A549 (cell line): Measurements from ENCODE around the gene CYP24A1. TPM values are rescaled to one million over a fixed set of nuclear protein-coding genes. Genes with fewer than 3 reads are reported as not detected.

ENCODE experiments used
- ATAC-seq, 2 experiments: fragments of 200-7000 bp in 1 of 2; fragments of >200 bp in 1 of 2; cut with Nextera tagmentation in 1 of 2; cut with Tn5 transposase in 1 of 2; 3 replicates each; pipeline versions ENCODE4 v1.8.0 to v1.9.1; 2018 to 2020; ENCODE audit warnings: mild to moderate bottlenecking in 1 of 2, moderate library complexity in 1 of 2
- CTCF ChIA-PET: fragments of 300-600 bp; sonication (Branson Sonifier 250); formaldehyde crosslinking; extraction: SDS; loops from one replicate; lab custom pipeline; 2021; ENCODE audit warnings: antibody characterized with exemption, inconsistent platforms; lab: Yijun Ruan, JAX
- POLR2A ChIA-PET: fragments of 350-600 bp; formaldehyde crosslinking; extraction: SDS; loops from one replicate; lab custom pipeline; 2021; ENCODE audit warnings: antibody characterized with exemption, inconsistent platforms; lab: Yijun Ruan, JAX
- DNase-seq, 2 experiments: peaks; one replicate each; pipeline versions ENCODE4 v3.0.0 to v3.0.0-alpha.2; 2011 to 2016; ENCODE audit warnings: low read depth in 1 of 2, low spot score in 1 of 2
- FAIRE-seq: peaks from 2 replicates; lab custom pipeline; 2011; peaks lifted over from hg19 to GRCh38; lab: Jason Lieb, UNC
- H3K27ac ChIP-seq, 2 experiments: fragments of >200 bp; sonication (Bioruptor Twin); formaldehyde crosslinking; 3 replicates each; pipeline ENCODE4 v1.5.1; 2016 to 2017
- H3K4me1 ChIP-seq: fragments of >200 bp; sonication (Bioruptor Twin); formaldehyde crosslinking; 3 replicates; pipeline ENCODE4 v1.6.1; 2016
- H3K4me2 ChIP-seq: fragments of >200 bp; sonication (Bioruptor Twin); formaldehyde crosslinking; 3 replicates; pipeline ENCODE4 v1.6.1; 2016
- H3K4me3 ChIP-seq: fragments of >200 bp; sonication (Bioruptor Twin); formaldehyde crosslinking; 3 replicates; pipeline ENCODE4 v1.5.1; 2016
- H3K9me3 ChIP-seq: fragments of >200 bp; sonication (Bioruptor Twin); formaldehyde crosslinking; 3 replicates; pipeline ENCODE4 v1.6.1; 2016
- ATOH8 ChIP-seq: fragments of 250-450 bp; sonication (Bioruptor Pico); IDR thresholded peaks from 2 replicates; pipeline ENCODE4 v1.5.0; 2020; ENCODE audit warnings: low read depth, mild to moderate bottlenecking, moderate library complexity
- CBX2 ChIP-seq: fragments of 200-600 bp; sonication (generic); IDR thresholded peaks from 2 replicates; pipeline ENCODE4 v1.6.1; 2016; ENCODE audit warnings: low read depth, mild to moderate bottlenecking, borderline replicate concordance
- CEBPB ChIP-seq, 2 experiments: fragments of >200 bp in 1 of 2; sonication (Bioruptor Twin) in 1 of 2; formaldehyde crosslinking in 1 of 2; IDR thresholded peaks; 2 replicates each; pipeline ENCODE4 v1.6.1; 2012 to 2016
- EHMT2 ChIP-seq: fragments of 200-600 bp; sonication (generic); IDR thresholded peaks from 2 replicates; pipeline ENCODE4 v1.6.1; 2016; ENCODE audit warnings: antibody characterized with exemption, low read depth, mild to moderate bottlenecking, moderate library complexity
- FOSL2 ChIP-seq, 2 experiments: fragments of 450-650 bp in 1 of 2; fragments of >200 bp in 1 of 2; sonication (Bioruptor Twin) in 1 of 2; formaldehyde crosslinking; IDR thresholded peaks; 2 replicates each; pipeline versions ENCODE4 v1.5.0 to v1.6.1; 2016 to 2020; ENCODE audit warnings: mild to moderate bottlenecking in 1 of 2, moderate library complexity in 1 of 2
- GATA3 ChIP-seq: IDR thresholded peaks from 2 replicates; pipeline ENCODE4 v1.6.1; 2012; ENCODE audit warnings: borderline replicate concordance
- HEYL ChIP-seq: fragments of 250-450 bp; sonication (Bioruptor Pico); IDR thresholded peaks from 2 replicates; pipeline ENCODE4 v1.8.0; 2021; ENCODE audit warnings: mild to moderate bottlenecking, moderate library complexity
- HOXA7 ChIP-seq: fragments of 250-450 bp; sonication (Bioruptor Pico); IDR thresholded peaks from 2 replicates; pipeline ENCODE4 v1.5.0; 2020; ENCODE audit warnings: mild to moderate bottlenecking, moderate library complexity
- HOXB5 ChIP-seq: fragments of 250-450 bp; sonication (Bioruptor Pico); IDR thresholded peaks from 2 replicates; pipeline ENCODE4 v1.5.0; 2020; ENCODE audit warnings: mild to moderate bottlenecking, moderate library complexity
- JUN ChIP-seq, 2 experiments: fragments of >200 bp; sonication (Bioruptor Twin); formaldehyde crosslinking; IDR thresholded peaks; 2 replicates in 1 of 2; 3 replicates in 1 of 2; pipeline ENCODE4 v1.6.1; 2016 to 2017
- KDM1A ChIP-seq: fragments of 200-600 bp; sonication (generic); IDR thresholded peaks from 2 replicates; pipeline ENCODE4 v1.6.1; 2016; ENCODE audit warnings: low read depth, mild to moderate bottlenecking
- MAX ChIP-seq: IDR thresholded peaks from 2 replicates; pipeline ENCODE4 v1.6.1; 2012
- MYC ChIP-seq: IDR thresholded peaks from 2 replicates; pipeline ENCODE4 v1.6.1; 2012; ENCODE audit warnings: mild to moderate bottlenecking, inconsistent platforms, low read length, improper control_type of control experiment, borderline replicate concordance
- NFE2L2 ChIP-seq: fragments of 150-350 bp; conservative IDR thresholded peaks from 2 replicates; pipeline ENCODE4 v1.6.1; 2014; ENCODE audit warnings: low read length
- NPAS2 ChIP-seq: fragments of 250-450 bp; sonication (Bioruptor Pico); IDR thresholded peaks from 2 replicates; pipeline ENCODE4 v1.8.0; 2022; ENCODE audit warnings: mild to moderate bottlenecking, moderate library complexity, borderline replicate concordance
- PHF8 ChIP-seq: fragments of 200-600 bp; sonication (generic); IDR thresholded peaks from 2 replicates; pipeline ENCODE4 v1.6.1; 2016; ENCODE audit warnings: low read depth, mild to moderate bottlenecking, antibody characterized with exemption, moderate library complexity, borderline replicate concordance
- POLR2A ChIP-seq: IDR thresholded peaks from 2 replicates; pipeline ENCODE4 v1.6.1; 2012; ENCODE audit warnings: mild to moderate bottlenecking, low read length
- RAD21 ChIP-seq, 2 experiments: fragments of >200 bp in 1 of 2; sonication (Bioruptor Twin) in 1 of 2; formaldehyde crosslinking in 1 of 2; IDR thresholded peaks in 1 of 2; conservative IDR thresholded peaks in 1 of 2; 2 replicates in 1 of 2; 3 replicates in 1 of 2; pipeline ENCODE4 v1.6.1; 2012 to 2018; ENCODE audit warnings: inconsistent platforms in 1 of 2
- REST ChIP-seq: fragments of 200-600 bp; sonication (generic); IDR thresholded peaks from 2 replicates; pipeline ENCODE4 v1.6.1; 2016; ENCODE audit warnings: antibody characterized with exemption, mild to moderate bottlenecking, moderate library complexity
- RFX5 ChIP-seq: fragments of 450-650 bp; IDR thresholded peaks from 2 replicates; pipeline ENCODE4 v1.7.1; 2014; ENCODE audit warnings: antibody characterized with exemption, mild to moderate bottlenecking, moderate library complexity
- ZFP36 ChIP-seq: fragments of 450-650 bp; IDR thresholded peaks from 2 replicates; pipeline ENCODE4 v1.6.1; 2014; ENCODE audit warnings: borderline replicate concordance; ENCODE audit not compliant: partially characterized antibody
- WGBS: methylation state at CpG from one replicate; pipeline ENCODE4 v1.1.6; 2017; ENCODE audit errors: missing lambda C conversion rate; 5-methylcytosine and 5-hydroxymethylcytosine counted together
- polyA plus RNA-seq, 4 experiments: library from polyadenylated mRNA; depleted of rRNA in 3 of 4; stranded (reverse); fragments of >200 nt; fragmentation: RNase III in 1 of 4; extraction: RNeasy Plus Mini Kit Qiagen cat#74134 plus additional on column Dnase treatment in 1 of 4; gene quantifications; 2 replicates in 3 of 4; 3 replicates in 1 of 4; pipeline ENCODE4 v1.2.3, GENCODE V29; 2011 to 2017

The CYP24A1 gene
- polyA plus RNA-seq, 2 of the 4 experiments (the other 2 are of a cell fraction), result 722 to 1,617 TPM

- no peak for TF ChIP-seq ZFP36
- TF ChIP-seq GATA3, result no peak; the same call in 1 of the 2 replicates
- no peak for TF ChIP-seq CBX2
- peak; percentile 76 for TF ChIP-seq MAX
- TF ChIP-seq NFE2L2, result no peak
- TF ChIP-seq CEBPB (IDR thresholded peaks at IDR 0.05), result peak; percentile 17 to 79; a peak in 2 of 4 replicates
- TF ChIP-seq HOXB5, result 0 out of 2 replicates have a peak, but pooled peaks have one; percentile 27
- TF ChIP-seq JUN (IDR thresholded peaks at IDR 0.05), result peak in 1 of 2 experiments; percentile 36; a peak in 1 of 5 replicates
- TF ChIP-seq HOXA7 (CRISPR knock-in tag), result no peak
- TF ChIP-seq MYC, result 0 out of 2 replicates have a peak, but pooled peaks have one; percentile 7
- no peak for TF ChIP-seq REST
- TF ChIP-seq ATOH8 (CRISPR knock-in tag), result no peak
- peak; percentile 97 to 98 for TF ChIP-seq RAD21 (conservative IDR thresholded peaks at IDR 0.05 in 1 of 2, IDR thresholded peaks at IDR 0.05 in 1 of 2)
- no peak for TF ChIP-seq RFX5
- TF ChIP-seq NPAS2 (CRISPR knock-in tag), result no peak
These were observed 24.1 kb upstream of the CYP24A1 start (continued) for GRCh38 chr20:54197621-54198604.

- H3K4me1 ChIP-seq, result peaks cover 44% of the 10 kb centered on the region
- 88% methylated on average over 13 of the region's 13 CpGs for WGBS
- ATAC-seq (peak in 1 of 2 experiments; percentile 51; a peak in 3 of 6 replicates), DNase-seq (peak in 1 of 2 experiments; percentile 19)
- peak overlapping the region; percentile 64 to 83 for H3K27ac ChIP-seq
- no peak for TF ChIP-seq FOSL2 (IDR thresholded peaks at IDR 0.05)
- no peak for TF ChIP-seq FOSL2 (CRISPR knock-in tag; IDR thresholded peaks at IDR 0.05)
- TF ChIP-seq PHF8, result no peak
- no peak for TF ChIP-seq EHMT2
- no peak for TF ChIP-seq KDM1A
- no peak for TF ChIP-seq HEYL (CRISPR knock-in tag)
- no peak for TF ChIP-seq POLR2A
- TF ChIP-seq, all 56 proteins: peak for 0
- Histone ChIP-seq H3K9me3 (no peaks in the 10 kb centered on the region), H3K4me2 (no peak overlapping the region), H3K4me3 (no peak overlapping the region)
- POLR2A ChIA-PET, result interaction anchor here (0.9 kb wide), 1 partner anchor 34 kb away, joined by 3 read pairs; no protein-coding TSS in a partner anchor
- no peak for FAIRE-seq
- CTCF ChIA-PET, result interaction anchor here (0.8 to 4.7 kb wide), 8 partner anchors 9 to 99 kb away, joined by 3 to 40 read pairs (median 4); partner anchors contain the start of gene PFDN4
These were observed 22.0 kb upstream of the CYP24A1 start for GRCh38 chr20:54195483-54196472.
